ENCODE data around the gene TBC1D10A.
"Not testable (repeated sequence)": the region's sequence is repeated elsewhere in the genome, so short reads cannot be mapped to it uniquely, and the experiment has no call there.

The TBC1D10A gene

GRCh38 chr22:30347255-30347892, 20.6 kb upstream of the TBC1D10A start:
- no peak for DNase-seq

DNA sequence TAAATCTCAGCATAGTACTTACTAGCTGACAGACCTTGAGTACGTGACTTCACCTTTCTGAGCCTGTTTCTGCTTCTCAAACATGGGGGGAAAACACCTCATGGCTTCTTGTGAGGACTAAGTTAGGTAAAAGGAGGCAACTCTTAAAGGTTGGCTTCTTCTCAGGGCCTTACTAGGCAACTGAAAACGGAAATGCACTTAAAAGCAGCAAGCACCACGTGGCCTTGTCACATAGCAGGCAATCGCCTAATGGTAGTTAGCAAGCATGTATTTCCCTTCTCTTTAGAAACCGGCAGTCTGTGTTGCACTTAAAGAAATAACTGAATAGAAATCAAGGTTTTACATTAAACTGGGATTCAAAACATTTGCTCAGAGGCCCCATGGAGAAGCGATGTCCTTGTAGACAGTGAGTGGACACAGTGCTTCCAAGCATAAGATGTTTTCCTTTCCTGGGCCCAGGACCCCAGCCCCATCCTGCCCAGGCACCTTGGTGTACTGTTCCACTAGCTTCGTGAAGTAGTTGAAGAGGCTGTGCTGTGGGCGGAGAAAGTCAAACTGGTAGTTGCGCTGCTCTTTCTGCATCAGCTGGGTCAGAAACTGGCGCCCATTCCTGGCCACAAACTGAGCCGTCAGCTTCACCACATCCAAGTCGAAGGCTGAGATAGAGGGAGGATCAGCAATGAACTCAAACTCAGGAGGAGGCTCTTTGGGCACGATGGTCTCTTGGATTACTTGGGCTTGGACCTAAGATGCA, 17.9 kb upstream of the TBC1D10A start:
- no peak for DNase-seq

DNA sequence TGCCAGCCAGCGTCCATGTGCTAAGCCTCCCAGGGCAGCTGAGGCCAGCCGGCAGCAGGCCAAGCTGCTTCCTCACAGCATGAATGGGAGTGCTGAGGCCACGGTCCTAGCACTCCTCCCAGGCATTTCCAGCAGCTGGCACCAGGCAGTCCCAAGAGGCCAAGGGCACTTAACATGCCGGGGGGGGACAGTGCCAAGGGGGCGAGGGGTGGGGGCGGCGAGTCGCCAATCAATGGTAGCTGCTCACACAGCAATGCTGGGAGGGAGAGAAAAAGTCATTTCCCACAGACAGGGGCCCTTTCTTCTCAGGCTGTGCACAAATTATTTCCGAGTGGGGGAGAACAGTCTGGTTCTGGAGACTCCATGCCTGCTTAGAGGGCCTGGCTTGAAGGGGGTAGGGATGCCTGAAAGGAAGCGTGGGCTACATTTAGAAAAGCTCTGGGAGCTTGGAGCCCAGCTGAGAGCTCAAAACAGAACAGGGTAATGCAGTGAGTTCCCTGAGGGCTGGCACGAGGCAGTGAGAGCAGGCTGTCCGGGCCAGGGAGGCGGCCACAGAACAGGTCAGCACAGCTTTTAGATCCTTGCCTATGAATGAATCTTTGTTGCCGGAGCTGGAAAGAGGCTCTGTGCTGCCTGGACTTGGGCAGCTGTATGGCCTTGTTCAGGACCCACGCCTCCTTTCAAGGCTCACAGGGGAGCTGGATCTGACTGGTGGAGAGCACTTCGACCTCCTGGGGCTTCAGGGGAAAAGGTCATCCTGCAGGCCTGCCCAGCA, 14.4 kb upstream of the TBC1D10A start:
- no peak for DNase-seq

- DNase-seq: no peak
These were observed 12.1 kb upstream of the TBC1D10A start for GRCh38 chr22:30338802-30339201.

GRCh38 chr22:30338341-30338740, 11.6 kb upstream of the TBC1D10A start:
- not testable (repeated sequence) for DNase-seq

DNA sequence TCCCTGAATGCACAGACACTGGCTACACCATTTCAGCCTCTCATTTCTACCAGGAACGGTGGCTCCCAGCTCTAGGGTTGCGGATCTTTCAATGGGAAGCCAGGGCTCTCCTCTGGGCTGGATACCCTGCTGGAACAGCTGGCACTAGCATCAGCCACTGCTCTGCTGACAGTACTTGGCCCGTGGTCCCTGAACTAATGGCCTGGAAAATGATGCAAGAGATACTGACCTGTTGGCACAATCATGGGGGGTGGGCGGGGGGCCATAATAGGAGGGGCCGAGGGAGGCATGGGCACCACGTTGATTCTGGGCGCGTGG, 10.7 kb upstream of the TBC1D10A start:
- no peak for DNase-seq

DNA sequence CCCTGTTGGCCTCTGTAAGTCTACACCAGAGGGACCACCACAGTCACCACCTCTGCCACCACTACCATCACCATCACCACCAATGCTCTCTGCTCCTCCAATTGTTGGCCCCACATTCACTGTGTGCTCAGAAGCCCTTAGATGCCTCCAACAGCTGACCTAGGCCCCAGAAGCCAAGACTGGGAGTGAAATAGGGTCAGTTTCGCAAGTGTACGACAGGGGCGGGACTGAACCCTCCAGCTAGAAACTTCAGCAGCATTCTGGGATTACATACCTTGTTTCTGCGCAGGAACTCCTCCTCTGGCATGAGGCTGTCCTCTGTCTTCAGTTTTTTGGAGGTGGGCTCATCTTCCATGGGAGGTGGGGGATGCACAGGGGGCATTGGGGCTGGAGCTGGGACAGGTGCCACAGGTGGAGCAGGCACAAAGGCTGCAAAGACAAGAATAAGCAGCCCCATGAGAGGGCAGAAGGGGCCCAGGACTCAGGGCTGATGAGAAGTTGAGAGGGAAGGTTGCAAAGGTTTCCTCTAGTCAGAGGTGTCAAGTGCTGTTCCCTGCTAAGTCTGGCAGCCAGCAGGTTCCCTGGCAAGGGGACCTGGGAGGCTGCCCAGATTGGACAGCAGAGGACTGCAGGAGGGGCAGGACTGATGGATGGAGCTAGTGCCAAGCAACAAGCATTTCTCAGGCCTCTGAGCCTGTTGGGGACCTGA, 10.2 kb upstream of the TBC1D10A start:
- no peak for DNase-seq

DNA sequence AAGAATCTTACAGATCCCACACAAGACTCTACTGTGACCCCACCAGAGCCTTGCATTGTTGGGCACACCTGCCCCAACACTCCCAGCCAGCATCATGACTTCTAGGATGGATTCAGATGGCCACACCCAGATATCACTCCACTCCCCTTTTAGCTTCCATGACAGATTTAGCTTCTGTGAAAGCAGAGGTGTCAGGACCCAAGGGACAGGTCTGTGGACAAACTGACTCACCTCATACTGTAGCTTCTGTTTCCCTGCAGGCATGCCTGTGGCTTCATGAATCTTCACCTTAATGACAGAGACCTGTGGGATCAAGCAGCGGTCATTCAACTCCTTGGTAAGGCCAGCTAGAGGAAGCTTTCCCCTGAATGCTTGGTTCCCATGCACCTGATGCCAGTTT, 8.5 kb upstream of the TBC1D10A start:
- DNase-seq: no peak

DNA sequence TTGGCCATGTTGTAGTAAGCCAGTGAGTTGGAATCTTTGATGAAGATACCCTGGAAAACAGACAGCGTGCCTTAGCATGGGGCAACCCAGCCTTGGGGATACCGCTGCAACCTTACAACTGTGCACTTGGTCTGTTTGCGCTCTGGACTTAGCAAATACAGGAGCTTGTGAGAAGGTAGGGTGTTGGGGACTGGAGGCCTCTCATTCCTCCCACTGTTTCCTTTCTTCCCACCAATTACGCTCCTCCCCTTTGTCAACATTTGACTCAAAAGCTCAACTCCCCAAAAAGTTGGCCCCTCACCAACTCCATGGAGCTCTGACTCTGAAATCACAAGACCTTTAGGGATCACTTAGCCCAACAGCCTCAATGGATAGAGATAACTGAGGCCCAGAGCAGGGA, 7.9 kb upstream of the TBC1D10A start:
- DNase-seq: no peak

DNA sequence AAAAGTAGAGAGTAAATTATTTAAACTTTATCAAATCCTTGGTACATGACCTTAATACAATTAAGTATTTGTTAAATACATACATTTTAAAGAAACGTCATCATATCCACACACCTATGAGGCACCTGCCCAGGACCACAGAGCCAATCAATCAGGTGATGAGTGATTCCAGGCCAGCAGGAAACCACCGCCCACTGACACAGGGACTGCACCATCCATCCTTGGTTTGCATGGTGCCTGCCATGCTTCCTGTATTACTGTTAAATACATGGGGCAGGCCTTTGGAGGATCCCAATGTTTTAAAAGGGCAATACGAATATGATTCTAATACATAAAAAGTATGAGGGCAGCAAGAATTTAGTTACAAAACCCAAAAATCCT, 7.0 kb upstream of the TBC1D10A start:
- no peak for DNase-seq

- no peak for DNase-seq
These were observed 6.4 kb upstream of the TBC1D10A start for GRCh38 chr22:30332994-30333706.

- no peak for DNase-seq
These were observed 5.8 kb upstream of the TBC1D10A start for GRCh38 chr22:30332551-30332950.

GRCh38 chr22:30328466-30329049, 1.8 kb upstream of the TBC1D10A start:
- DNase-seq: no peak

DNA sequence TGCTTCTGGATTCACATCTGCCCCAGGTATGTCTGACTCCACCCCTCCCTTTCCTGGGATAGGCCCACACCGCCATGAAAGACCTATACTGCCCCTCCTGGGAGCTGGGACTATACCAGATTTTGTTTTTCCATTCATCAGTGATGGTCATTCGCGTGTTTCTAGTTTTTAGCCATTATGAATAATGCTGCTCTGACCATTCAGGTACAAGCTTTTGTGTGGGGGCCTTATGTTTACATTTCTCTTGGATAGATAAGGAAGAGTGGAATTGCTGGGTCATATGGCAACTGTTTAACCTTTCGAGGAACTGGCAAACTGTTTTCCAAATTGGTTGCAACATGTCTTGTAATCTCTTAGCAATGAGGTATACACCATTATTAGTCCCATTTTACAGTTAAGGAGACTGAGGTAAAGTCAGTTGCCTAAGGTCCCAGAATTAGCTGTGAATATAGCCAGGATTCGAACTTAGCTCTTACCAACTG, 1.2 kb upstream of the TBC1D10A start:
- DNase-seq: no peak

GRCh38 chr22:30326255-30326705, 461 bp downstream of the TBC1D10A start:
- DNase-seq: no peak

DNA sequence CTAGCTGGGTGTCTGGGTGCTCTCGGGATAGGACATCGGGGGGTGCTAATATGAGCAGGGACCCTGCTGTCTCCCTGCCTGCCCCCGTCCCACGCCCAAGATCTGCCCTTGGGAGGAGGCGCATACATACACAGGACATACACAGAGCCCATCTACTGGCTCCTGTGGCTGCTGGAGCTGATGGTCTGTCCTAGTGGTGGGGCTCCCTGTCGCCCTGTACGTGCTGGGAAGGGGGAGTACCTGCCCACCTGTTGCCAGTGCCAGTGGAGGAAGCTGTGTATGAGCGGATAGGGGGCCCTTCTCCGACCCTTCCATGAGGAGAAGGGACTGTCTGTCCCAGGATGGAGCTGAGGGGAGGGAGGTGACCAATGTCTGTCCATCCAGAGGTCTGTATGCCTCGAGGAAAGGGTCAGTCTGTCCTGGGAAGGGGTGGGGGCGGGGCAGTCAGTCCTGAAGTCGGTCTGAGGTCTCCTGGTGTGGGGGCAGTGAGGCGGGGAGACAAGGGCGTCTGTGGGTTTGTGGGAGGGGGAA, 952 bp downstream of the TBC1D10A start:
- no peak for DNase-seq

GRCh38 chr22:30325065-30325720, 1.5 kb downstream of the TBC1D10A start:
- DNase-seq: no peak

DNA sequence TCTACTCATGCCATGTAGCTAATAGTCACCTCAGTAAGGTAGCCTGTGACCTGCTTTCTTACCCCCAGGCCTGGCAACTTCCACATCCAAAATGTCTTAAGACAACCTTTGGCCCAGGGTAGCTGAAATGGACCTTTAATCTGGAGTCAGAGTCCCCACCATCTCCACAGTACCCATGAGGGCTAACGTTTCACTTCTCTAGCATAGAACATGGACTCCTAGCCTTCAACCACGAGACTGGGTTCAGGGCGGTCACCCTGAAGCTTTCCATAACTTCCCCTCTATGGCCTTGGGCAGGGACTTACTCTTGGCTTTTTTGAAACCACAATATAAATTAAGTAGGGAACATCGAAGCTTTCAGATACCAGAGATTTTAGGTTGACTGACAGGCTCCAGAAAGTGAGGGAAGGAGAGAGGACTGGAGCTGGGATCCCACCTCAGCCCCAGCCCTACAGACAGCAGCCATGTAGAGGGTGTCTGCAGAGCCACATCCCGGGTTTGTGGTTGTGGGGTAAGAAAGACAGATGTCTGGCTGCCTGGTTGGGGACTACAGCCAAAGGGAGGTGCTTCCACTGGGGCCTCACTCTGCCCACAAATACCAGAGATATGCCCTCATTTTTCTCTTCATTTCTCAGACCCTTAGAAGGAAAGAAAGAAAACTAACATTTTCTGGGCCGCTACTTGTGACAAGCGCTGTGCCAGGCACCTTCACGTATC, 2.6 kb downstream of the TBC1D10A start:
- no peak for DNase-seq

GRCh38 chr22:30323246-30323645, 3.5 kb downstream of the TBC1D10A start:
- no peak for DNase-seq

GRCh38 chr22:30321461-30321860, 5.3 kb downstream of the TBC1D10A start:
- DNase-seq: no peak
